Testis (tissue), 2 donors: Measurements from ENCODE around the gene TMEM207.

Source experiments
- CTCF ChIP-seq, 3 experiments: fragments of 450-650 bp in 2 of 3; fragments of 200-600 bp in 1 of 3; sonication (generic) in 1 of 3; IDR thresholded peaks; one replicate each; pipeline ENCODE4 v1.5.1; 2016 to 2019; ENCODE audit warnings: antibody characterized with exemption in 3 of 3, mild to moderate bottlenecking in 2 of 3, moderate library complexity in 1 of 3
- POLR2A ChIP-seq: fragments of 450-650 bp; IDR thresholded peaks from one replicate; pipeline ENCODE4 v1.6.1; 2017; ENCODE audit warnings: antibody characterized with exemption, mild to moderate bottlenecking, moderate library complexity

- TF ChIP-seq CTCF (IDR thresholded peaks at IDR 0.05) (no peak), POLR2A (no peak)
Measured at GRCh38 chr3:190424108-190424477, 25.6 kb downstream of the TMEM207 start.
